Measurements from ENCODE around the gene DMBT1. TPM values are rescaled to one million over a fixed set of nuclear protein-coding genes. Genes with fewer than 3 reads are reported as not detected.

The DMBT1 gene
- total RNA-seq: under 0.01 TPM in 1 of 2 replicates, not detected in the other

GRCh38 chr10:122560279-122560804 lies at the start of gene DMBT1:
DMBT1 (plus strand) TSS chr10:122560754; CDS start chr10:122560771, 17 bp downstream.

Other genes with a start within 250 kb of the DMBT1 start
- gene PLEKHA1, start 186.0 kb upstream of the DMBT1 start, total RNA-seq: 46.0 and 46.9 TPM in 2 replicates
- not detected in 2 replicates for gene ARMS2, start 106.1 kb upstream of the DMBT1 start, total RNA-seq
- gene HTRA1, start 99.2 kb upstream of the DMBT1 start, total RNA-seq: 108 and 121 TPM in 2 replicates
- not detected in 2 replicates for gene C10orf120, start 139.1 kb downstream of the DMBT1 start, total RNA-seq

All from tracheal epithelial cell (primary cell).